CD4-positive, alpha-beta T cell treated with Interleukin-4 for 1 hour (primary cell): ENCODE measurements around the gene GALNT14.

ENCODE experiments used
- DNase-seq, 2 donors: peaks; one replicate each; pipeline ENCODE4 v3.0.0-alpha.2; 2020 to 2022

Gene GALNT14

GRCh38 chr2:30968660-30969397 is 169.4 kb downstream of the GALNT14 start:
- DNase-seq, result no peak

GRCh38 chr2:30966786-30967185 is 171.5 kb downstream of the GALNT14 start:
- DNase-seq, result no peak

GRCh38 chr2:30965022-30965531 is 173.2 kb downstream of the GALNT14 start:
- DNase-seq, result no peak

- no peak for DNase-seq
Observed at GRCh38 chr2:30964334-30965005, 173.8 kb downstream of the GALNT14 start.

GRCh38 chr2:30963184-30963583 is 175.1 kb downstream of the GALNT14 start:
- DNase-seq, result no peak

DNA sequence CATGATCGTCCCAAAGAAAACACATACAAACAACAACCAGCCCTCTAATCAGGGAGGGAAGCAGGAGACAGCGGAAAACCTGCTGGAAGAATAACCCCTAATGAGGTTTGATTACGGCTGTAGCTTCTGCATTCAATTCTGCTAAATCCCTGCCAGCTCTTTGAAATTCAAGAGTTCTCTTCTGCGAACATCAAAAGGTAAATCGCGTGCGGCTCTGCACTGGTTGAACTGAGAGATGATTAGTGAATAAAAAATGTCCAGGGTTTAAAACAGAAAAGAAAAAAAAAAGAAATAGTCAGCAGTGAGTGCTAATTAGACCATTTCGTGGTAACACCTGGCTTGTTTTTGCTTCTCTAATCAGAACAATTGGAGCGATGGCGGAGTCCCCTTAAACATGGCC is 178.0 kb downstream of the GALNT14 start:
- DNase-seq, result no peak

- no peak for DNase-seq
Observed at GRCh38 chr2:30959653-30960052, 178.6 kb downstream of the GALNT14 start.

GRCh38 chr2:30958918-30959265 is 179.3 kb downstream of the GALNT14 start:
- no peak for DNase-seq

GRCh38 chr2:30958193-30958917 is 179.9 kb downstream of the GALNT14 start:
- no peak for DNase-seq

GRCh38 chr2:30957591-30957990 is 180.6 kb downstream of the GALNT14 start:
- DNase-seq, result no peak

DNA sequence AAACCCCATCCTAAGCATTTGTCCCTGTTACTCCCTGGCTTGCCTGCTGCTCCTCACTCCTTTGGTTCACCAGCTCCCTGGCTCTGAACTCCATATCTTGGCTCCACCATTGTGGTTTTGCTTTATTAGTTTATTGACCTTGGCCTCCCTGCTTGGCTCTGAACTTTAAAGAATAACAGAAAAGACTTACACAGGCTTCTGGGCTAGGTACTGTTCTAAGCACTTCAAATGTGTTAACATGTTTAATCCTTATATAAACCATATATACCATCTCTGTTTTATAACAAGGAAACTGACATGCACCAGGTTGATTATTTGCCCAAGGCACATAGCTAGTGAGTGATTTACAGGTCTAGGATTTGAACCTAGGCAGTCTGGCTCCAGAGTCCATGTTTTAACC is 181.2 kb downstream of the GALNT14 start:
- no peak for DNase-seq

DNA sequence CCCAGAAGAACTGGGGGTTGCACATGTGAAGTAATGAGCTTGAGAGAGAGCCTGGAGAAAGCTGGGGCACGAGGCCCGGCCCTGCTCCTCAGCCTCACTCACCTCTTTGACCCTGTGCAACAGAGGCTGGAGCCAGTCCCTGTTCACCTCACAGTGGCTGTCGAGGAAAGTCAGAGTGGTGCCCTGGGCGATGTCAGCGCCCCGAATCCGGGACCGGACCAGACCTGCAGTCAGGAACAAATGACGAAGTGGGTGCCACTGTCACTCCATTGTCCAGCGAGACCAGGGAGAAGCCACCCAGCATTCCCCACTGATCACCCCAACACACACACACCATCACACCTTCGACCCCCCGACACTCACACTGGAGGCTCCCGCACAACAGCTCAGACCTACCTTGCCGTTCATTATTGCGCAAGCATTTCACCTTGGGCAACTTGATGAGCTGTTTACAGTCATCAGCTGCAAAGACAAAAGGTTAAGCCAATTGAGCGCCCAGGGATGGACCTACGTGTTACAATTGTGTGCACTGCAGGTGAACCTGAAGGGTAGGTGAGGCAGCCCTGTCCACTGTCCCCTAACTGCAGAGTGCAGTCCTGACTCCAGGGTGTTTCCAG is 182.6 kb downstream of the GALNT14 start:
- no peak for DNase-seq

DNA sequence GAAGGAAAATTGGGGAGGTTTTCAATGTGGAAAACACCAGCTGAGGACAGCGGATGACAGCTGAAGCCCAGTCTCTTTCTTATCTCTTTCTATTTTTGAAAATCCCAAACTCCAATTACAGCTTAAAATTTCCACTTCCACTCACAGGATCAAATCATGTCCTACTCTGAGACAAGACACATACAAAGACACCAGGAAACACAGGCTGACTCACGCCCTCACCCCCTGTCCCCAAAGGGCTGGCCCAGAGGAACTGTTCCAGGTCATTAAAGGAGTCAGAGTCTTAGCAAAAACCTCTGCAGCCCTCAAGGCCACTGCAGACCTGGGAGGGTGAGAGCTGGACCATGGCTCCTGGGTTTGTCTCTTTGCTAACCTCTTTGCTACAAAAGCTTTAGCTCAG is 187.9 kb downstream of the GALNT14 start:
- DNase-seq, result no peak

DNA sequence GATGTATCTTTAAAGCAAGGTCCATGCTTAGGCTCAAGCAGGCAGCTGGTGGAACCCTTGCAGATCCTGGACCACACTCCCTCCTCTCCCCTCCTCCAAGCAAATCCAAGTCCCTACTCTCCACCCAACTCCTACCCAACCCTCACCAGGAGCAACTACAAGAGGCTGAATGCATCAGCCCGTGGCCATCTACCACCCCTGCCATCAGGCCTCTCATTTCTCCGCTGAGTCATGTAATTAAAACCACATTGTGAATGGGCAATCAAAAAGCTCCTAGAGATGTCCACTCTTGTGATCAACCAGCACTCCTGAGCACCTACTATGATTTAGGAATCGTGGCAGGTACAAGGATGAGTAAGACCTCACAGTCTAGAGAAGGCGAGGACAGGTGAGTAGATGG is 188.8 kb downstream of the GALNT14 start:
- DNase-seq, result no peak

GRCh38 chr2:30948857-30949256 is 189.4 kb downstream of the GALNT14 start:
- DNase-seq, result no peak

GRCh38 chr2:30948130-30948529 is 190.1 kb downstream of the GALNT14 start:
- no peak for DNase-seq

DNA sequence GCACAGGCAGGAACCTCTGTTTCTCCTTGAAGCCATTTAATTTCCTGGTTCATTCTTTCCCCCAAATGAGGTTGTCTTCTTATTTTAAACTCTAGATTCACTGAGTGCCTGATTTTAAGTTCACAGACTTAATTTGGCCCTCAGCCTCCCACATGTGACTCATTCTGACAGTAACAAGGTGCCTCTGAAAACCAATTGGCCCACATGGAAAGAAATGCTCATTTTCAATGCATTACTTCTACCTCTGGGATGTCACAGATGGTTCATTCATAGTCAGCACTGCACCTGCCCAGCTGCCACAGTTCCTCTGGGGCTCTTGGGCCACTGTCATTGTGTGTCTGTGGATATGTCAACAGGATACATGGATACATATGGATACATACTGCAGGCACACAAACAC is 190.6 kb downstream of the GALNT14 start:
- no peak for DNase-seq

DNA sequence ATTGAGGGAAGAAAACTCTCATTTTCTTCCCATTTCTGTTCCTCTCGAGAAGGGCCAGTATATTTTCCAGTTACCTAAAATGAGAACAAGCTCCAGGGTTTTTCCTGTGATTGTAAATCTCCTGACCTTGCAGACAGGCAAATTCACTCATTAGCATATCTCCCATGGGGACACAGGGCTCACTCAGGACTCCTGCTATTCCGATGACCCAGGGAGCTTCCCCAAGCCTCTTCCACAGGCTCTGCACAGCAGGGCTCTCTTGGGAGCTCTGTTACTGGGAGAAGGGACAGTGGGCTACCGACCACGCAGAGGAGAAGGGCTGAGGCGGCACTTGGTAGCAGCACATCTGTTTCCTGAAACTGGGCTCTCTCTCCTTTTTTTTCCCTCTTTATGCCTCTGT is 195.8 kb downstream of the GALNT14 start:
- no peak for DNase-seq

- no peak for DNase-seq
Observed at GRCh38 chr2:30940839-30941238, 197.4 kb downstream of the GALNT14 start.

- DNase-seq, result no peak
Observed at GRCh38 chr2:30939364-30939763, 198.9 kb downstream of the GALNT14 start.

DNA sequence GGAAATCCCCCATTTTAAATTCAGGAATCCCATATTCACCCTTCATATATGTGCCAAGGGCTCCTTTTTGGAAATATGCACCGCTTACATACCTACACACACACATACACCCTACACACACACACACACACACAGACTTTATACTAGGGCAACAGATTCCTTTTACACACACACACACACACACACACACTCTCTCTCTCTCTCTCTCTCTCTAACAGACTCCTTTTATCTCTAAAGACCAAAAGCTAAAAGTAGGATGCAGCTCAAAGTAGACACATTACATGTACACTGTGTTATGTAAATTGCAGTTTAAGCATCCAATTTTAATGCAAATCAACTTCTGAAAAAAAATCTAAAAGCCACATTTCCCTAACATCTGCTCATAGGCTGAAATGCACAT is 200.0 kb downstream of the GALNT14 start:
- no peak for DNase-seq

- DNase-seq, result no peak
Observed at GRCh38 chr2:30936977-30937376, 201.3 kb downstream of the GALNT14 start.

GRCh38 chr2:30935795-30936194 is 202.4 kb downstream of the GALNT14 start:
- DNase-seq, result no peak
